GM18517 (cell line): ENCODE measurements around the gene TRPV4.

Experiments used
- ATAC-seq: cut with Tn5 transposase; IDR thresholded peaks from one replicate; pipeline ENCODE4 v1.9.1; 2021; ENCODE audit warnings: mild to moderate bottlenecking, moderate library complexity; ENCODE audit not compliant: unreplicated experiment

The TRPV4 gene

GRCh38 chr12:109764776-109765445 lies 68.3 kb downstream of the TRPV4 start:
- ATAC-seq: no peak

- ATAC-seq: no peak
Measured at GRCh38 chr12:109764123-109764522, 69.1 kb downstream of the TRPV4 start.

GRCh38 chr12:109763201-109763841 lies 69.9 kb downstream of the TRPV4 start:
- ATAC-seq: no peak

- ATAC-seq: no peak
Measured at GRCh38 chr12:109762673-109763191, 70.5 kb downstream of the TRPV4 start.

GRCh38 chr12:109762071-109762672 lies 71.0 kb downstream of the TRPV4 start:
- ATAC-seq: no peak

- ATAC-seq: no peak
Measured at GRCh38 chr12:109760930-109761921, 72.0 kb downstream of the TRPV4 start.

GRCh38 chr12:109760031-109760929 lies 72.9 kb downstream of the TRPV4 start:
- ATAC-seq: no peak

- ATAC-seq: no peak
Measured at GRCh38 chr12:109759595-109759994, 73.6 kb downstream of the TRPV4 start.

GRCh38 chr12:109758426-109759420 lies 74.5 kb downstream of the TRPV4 start:
- no peak for ATAC-seq

GRCh38 chr12:109757671-109758265 lies 75.4 kb downstream of the TRPV4 start:
- ATAC-seq: no peak

GRCh38 chr12:109756457-109756856 lies 76.7 kb downstream of the TRPV4 start:
- ATAC-seq: no peak

GRCh38 chr12:109753959-109754358 lies 79.2 kb downstream of the TRPV4 start:
- no peak for ATAC-seq

GRCh38 chr12:109753054-109753401 lies 80.2 kb downstream of the TRPV4 start:
- no peak for ATAC-seq

GRCh38 chr12:109752117-109753053 lies 80.8 kb downstream of the TRPV4 start:
- no peak for ATAC-seq

GRCh38 chr12:109744986-109745942 lies 87.9 kb downstream of the TRPV4 start:
- no peak for ATAC-seq

- no peak for ATAC-seq
Measured at GRCh38 chr12:109744026-109744425, 89.2 kb downstream of the TRPV4 start.
